CD4-positive, CD25-positive, alpha-beta regulatory T cell (primary cell): Measurements from ENCODE around the gene MXRA7. TPM values are rescaled to one million over a fixed set of nuclear protein-coding genes. Genes with fewer than 3 reads are reported as not detected.
"Not testable (repeated sequence)": the region's sequence is repeated elsewhere in the genome, so short reads cannot be mapped to it uniquely, and the experiment has no call there.

Experiments used
- ATAC-seq, 2 donors: fragments of 150-1000 bp; cut with Tn5 transposase; one replicate each; pipeline ENCODE4 v1.10.0; 2021; ENCODE audit warnings: low read depth in 2 of 2, moderate number of reproducible peaks in 2 of 2, moderate library complexity in 1 of 2
- DNase-seq, 3 donors: peaks; one replicate each; pipeline versions ENCODE4 v3.0.0 to v3.0.0-alpha.2; 2012 to 2022; ENCODE audit warnings: mixed read lengths in 1 of 3
- H3K27ac ChIP-seq: one replicate; pipeline ENCODE4 v1.7.0; 2013; ENCODE audit warnings: mild to moderate bottlenecking, low read length; ENCODE audit not compliant: insufficient read depth, poor library complexity, severe bottlenecking
- H3K27me3 ChIP-seq: one replicate; pipeline ENCODE4 v1.7.0; 2013; ENCODE audit warnings: low read length; ENCODE audit not compliant: control insufficient read depth, insufficient read depth
- H3K36me3 ChIP-seq: one replicate; pipeline ENCODE4 v1.7.0; 2013; ENCODE audit warnings: mild to moderate bottlenecking, low read length, moderate library complexity; ENCODE audit not compliant: control insufficient read depth, insufficient read depth
- H3K4me1 ChIP-seq: 2 replicates; pipeline ENCODE4 v1.7.0; 2013; ENCODE audit warnings: mild to moderate bottlenecking, low read length; ENCODE audit not compliant: insufficient read depth, control insufficient read depth, poor library complexity, severe bottlenecking
- H3K4me3 ChIP-seq: one replicate; pipeline ENCODE4 v1.7.0; 2013; ENCODE audit warnings: low read depth, mild to moderate bottlenecking, low read length, moderate library complexity
- H3K9me3 ChIP-seq, 2 experiments: 1 replicate in 1 of 2; 2 replicates in 1 of 2; pipeline ENCODE4 v1.7.0; 2013; ENCODE audit warnings: low read length in 2 of 2, mild to moderate bottlenecking in 1 of 2, moderate library complexity in 1 of 2; ENCODE audit not compliant: control insufficient read depth in 2 of 2
- H3K27ac Mint-ChIP-seq, 3 donors: one replicate each; pipeline ENCODE4 v1.8.0; 2020 to 2022; ENCODE audit warnings: mild to moderate bottlenecking in 3 of 3, mixed read lengths in 3 of 3, moderate library complexity in 2 of 3
- H3K27me3 Mint-ChIP-seq: one replicate; pipeline ENCODE4 v1.8.0; 2022; ENCODE audit warnings: mild to moderate bottlenecking, mixed read lengths
- H3K36me3 Mint-ChIP-seq: one replicate; pipeline ENCODE4 v1.8.0; 2020; ENCODE audit warnings: mixed read lengths
- H3K4me1 Mint-ChIP-seq, 4 donors: one replicate each; pipeline ENCODE4 v1.8.0; 2020 to 2022; ENCODE audit warnings: mixed read lengths in 4 of 4, mild to moderate bottlenecking in 1 of 4
- H3K4me3 Mint-ChIP-seq, 4 donors: one replicate each; pipeline ENCODE4 v1.8.0; 2020 to 2022; ENCODE audit warnings: mild to moderate bottlenecking in 4 of 4, mixed read lengths in 4 of 4, moderate library complexity in 3 of 4
- H3K9me3 Mint-ChIP-seq, 7 donors: one replicate each; pipeline ENCODE4 v1.8.0; 2020 to 2022; ENCODE audit warnings: mixed read lengths in 7 of 7, mild to moderate bottlenecking in 3 of 7, moderate library complexity in 2 of 7
- polyA plus RNA-seq, 4 donors: library from polyadenylated mRNA; unstranded; fragments of 300-500 nt; fragmentation: Illumina TruSeq; gene quantifications; one replicate each; pipeline ENCODE4 v1.2.3, GENCODE V29; 2021
- total RNA-seq: library from RNA; stranded (reverse); gene quantifications from one replicate; pipeline ENCODE4 v1.2.3, GENCODE V29; 2022

Gene MXRA7
- total and polyA plus RNA-seq, 5 donors from 2014 or later: 2.2 to 8.8 (median 5.0) TPM

GRCh38 chr17:76748657-76749056, 37.9 kb upstream of the MXRA7 start:
- ATAC-seq (no peak), DNase-seq (no peak)
- Histone ChIP-seq H3K9me3 (no peaks in the 10 kb centered on the region), H3K4me1 (peaks cover 25% of the 10 kb centered on the region), H3K27me3 (no peaks in the 10 kb centered on the region), H3K36me3 (peaks cover 35% of the 10 kb centered on the region), H3K4me3 (no peak overlapping the region), H3K27ac (no peak overlapping the region)
- H3K27me3 Mint-ChIP-seq: no peaks in the 10 kb centered on the region
- H3K4me1 Mint-ChIP-seq: peaks cover 14 to 24% (median 19%) of the 10 kb centered on the region in 4 donors
- H3K27ac Mint-ChIP-seq: peak overlapping the region in 1 of 3 donors; percentile 8
- peaks cover 26% of the 10 kb centered on the region for H3K36me3 Mint-ChIP-seq
- H3K9me3 Mint-ChIP-seq: no peaks in the 10 kb centered on the region
- H3K4me3 Mint-ChIP-seq: no peak overlapping the region

- Histone ChIP-seq H3K27me3 (no peaks in the 10 kb centered on the region), H3K36me3 (peaks cover 40% of the 10 kb centered on the region), H3K9me3 (no peaks in the 10 kb centered on the region), H3K27ac (no peak overlapping the region), H3K4me3 (no peak overlapping the region), H3K4me1 (peaks cover 17% of the 10 kb centered on the region)
- H3K9me3 Mint-ChIP-seq: no peaks in the 10 kb centered on the region
- no peak overlapping the region for H3K27ac Mint-ChIP-seq
- DNase-seq (no peak), ATAC-seq (no peak)
- H3K27me3 Mint-ChIP-seq: no peaks in the 10 kb centered on the region
- peak overlapping the region in 1 of 4 donors; percentile 49 for H3K4me3 Mint-ChIP-seq
- peaks cover 6 to 16% (median 12%) of the 10 kb centered on the region in 4 donors for H3K4me1 Mint-ChIP-seq
- peaks cover 26% of the 10 kb centered on the region for H3K36me3 Mint-ChIP-seq
Observed at GRCh38 chr17:76747716-76748363, 37.1 kb upstream of the MXRA7 start.

- not testable (repeated sequence) for ATAC-seq, H3K27ac ChIP-seq, DNase-seq, H3K27me3 ChIP-seq, H3K9me3 ChIP-seq, H3K4me3 ChIP-seq, H3K9me3 Mint-ChIP-seq, H3K4me1 ChIP-seq, H3K27me3 Mint-ChIP-seq
- Mint-ChIP-seq H3K36me3 (peaks cover 34% of the 10 kb centered on the region), H3K4me1 (peaks cover 5 to 16% (median 7%) of the 10 kb centered on the region in 4 donors), H3K4me3 (peak overlapping the region in 2 of 4 donors; percentile 8 to 49), H3K27ac (peak overlapping the region in 1 of 3 donors; percentile 62)
- H3K36me3 ChIP-seq: peaks cover 46% of the 10 kb centered on the region
Observed at GRCh38 chr17:76745785-76746184, 35.0 kb upstream of the MXRA7 start.

DNA sequence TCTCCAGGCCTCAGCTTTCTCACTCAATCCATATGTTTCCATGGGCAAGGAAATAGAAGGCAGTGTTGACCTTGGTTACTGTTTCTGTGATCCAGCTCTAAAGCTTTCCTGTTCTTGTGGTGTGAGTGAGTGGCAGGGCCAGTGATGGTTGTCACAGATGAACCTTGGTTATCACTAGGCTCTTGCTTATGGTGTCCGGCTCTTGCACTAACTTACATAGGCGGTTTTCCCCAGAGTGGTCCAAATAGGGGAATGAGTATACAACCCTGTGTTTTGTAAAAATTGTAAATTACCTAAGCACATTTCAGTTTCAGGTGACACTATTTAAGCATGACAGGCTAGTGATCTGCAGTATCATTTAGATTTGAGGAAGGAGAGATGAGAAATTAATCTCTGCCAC, 34.0 kb upstream of the MXRA7 start:
- no peak overlapping the region for H3K27ac Mint-ChIP-seq
- no peak for DNase-seq
- peaks cover 6 to 16% (median 13%) of the 10 kb centered on the region in 4 donors for H3K4me1 Mint-ChIP-seq
- Histone ChIP-seq H3K27ac (no peak overlapping the region), H3K4me1 (peaks cover under 1% of the 10 kb centered on the region), H3K36me3 (peaks cover 46% of the 10 kb centered on the region), H3K9me3 (no peaks in the 10 kb centered on the region), H3K27me3 (no peaks in the 10 kb centered on the region), H3K4me3 (no peak overlapping the region)
- H3K36me3 Mint-ChIP-seq: peaks cover 34% of the 10 kb centered on the region
- no peaks in the 10 kb centered on the region for H3K27me3 Mint-ChIP-seq
- H3K4me3 Mint-ChIP-seq: no peak overlapping the region
- no peaks in the 10 kb centered on the region for H3K9me3 Mint-ChIP-seq
- ATAC-seq: no peak

- no peak overlapping the region for H3K4me3 Mint-ChIP-seq
- no peak overlapping the region for H3K27ac Mint-ChIP-seq
- DNase-seq: no peak
Observed at GRCh38 chr17:76742958-76743357, 32.2 kb upstream of the MXRA7 start.

GRCh38 chr17:76740329-76741118, 29.8 kb upstream of the MXRA7 start:
- Histone ChIP-seq H3K27me3 (no peaks in the 10 kb centered on the region), H3K4me1 (peaks cover 25% of the 10 kb centered on the region), H3K27ac (no peak overlapping the region), H3K36me3 (peaks cover 31% of the 10 kb centered on the region), H3K4me3 (no peak overlapping the region), H3K9me3 (no peaks in the 10 kb centered on the region)
- peak overlapping the region in 3 of 4 donors; percentile 14 to 81 (median 33) for H3K4me3 Mint-ChIP-seq
- H3K27me3 Mint-ChIP-seq: peaks cover 10% of the 10 kb centered on the region
- H3K27ac Mint-ChIP-seq: no peak overlapping the region
- DNase-seq (no peak), ATAC-seq (no peak)
- H3K36me3 Mint-ChIP-seq: peaks cover 22% of the 10 kb centered on the region
- H3K4me1 Mint-ChIP-seq: peaks cover 11 to 31% (median 29%) of the 10 kb centered on the region in 4 donors
- peaks cover 0 to 3% (median 0%) of the 10 kb centered on the region in 7 donors for H3K9me3 Mint-ChIP-seq

More at GRCh38 chr17:76742958-76743357, 32.2 kb upstream of the MXRA7 start:
- Mint-ChIP-seq H3K4me1 (peaks cover 14 to 29% (median 26%) of the 10 kb centered on the region in 4 donors), H3K36me3 (peaks cover 29% of the 10 kb centered on the region), H3K9me3 (no peaks in the 10 kb centered on the region), H3K27me3 (peaks cover 5% of the 10 kb centered on the region)
- no peak for ATAC-seq
- no peak overlapping the region for H3K27ac ChIP-seq
- H3K27me3 ChIP-seq: no peaks in the 10 kb centered on the region
- peaks cover 40% of the 10 kb centered on the region for H3K36me3 ChIP-seq
- H3K4me1 ChIP-seq: peaks cover 18% of the 10 kb centered on the region
- H3K4me3 ChIP-seq: no peak overlapping the region
- H3K9me3 ChIP-seq: no peaks in the 10 kb centered on the region

DNA sequence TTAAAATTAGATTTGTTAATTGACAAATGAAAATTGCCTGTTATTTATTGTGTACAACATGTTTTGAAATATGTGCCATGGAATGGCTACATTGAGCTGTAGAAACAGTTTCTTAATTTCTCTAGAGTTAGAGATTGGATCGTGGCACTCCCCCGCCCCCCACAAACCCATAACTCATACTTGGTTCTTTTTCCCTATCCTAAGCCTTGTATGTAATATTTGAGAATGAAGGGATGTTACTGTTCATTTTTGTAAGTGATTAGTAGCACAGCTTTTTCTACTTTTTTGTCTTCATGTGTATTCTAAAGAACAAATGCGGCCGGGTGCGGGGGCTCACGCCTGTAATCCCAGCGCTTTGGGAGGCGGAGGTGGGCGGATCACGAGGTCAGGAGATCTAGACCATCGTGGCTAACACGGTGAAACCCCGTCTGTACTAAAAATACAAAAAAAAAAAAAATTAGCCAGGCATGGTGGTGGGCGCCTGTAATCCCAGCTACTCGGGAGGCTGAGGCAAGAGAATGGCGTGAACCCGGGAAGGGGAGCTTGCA, 28.9 kb upstream of the MXRA7 start:
- peaks cover 24% of the 10 kb centered on the region for H3K36me3 Mint-ChIP-seq
- not testable (repeated sequence) for ATAC-seq, DNase-seq, H3K9me3 Mint-ChIP-seq, H3K27ac Mint-ChIP-seq, H3K27ac ChIP-seq, H3K27me3 ChIP-seq, H3K9me3 ChIP-seq
- H3K4me3 Mint-ChIP-seq: peak overlapping the region in 2 of 4 donors; percentile 81 to 88
- peaks cover 30% of the 10 kb centered on the region for H3K36me3 ChIP-seq
- H3K4me3 ChIP-seq: peak overlapping the region; percentile 94
- peaks cover 15 to 39% (median 33%) of the 10 kb centered on the region in 4 donors for H3K4me1 Mint-ChIP-seq
- peaks cover 34% of the 10 kb centered on the region for H3K4me1 ChIP-seq
- H3K27me3 Mint-ChIP-seq: peaks cover 10% of the 10 kb centered on the region
